SU-DHL-6 (cell line): ENCODE measurements around the gene FSTL1.

Source experiments
- H2AFZ ChIP-seq: fragments of 200-600 bp; sonication (generic); 2 replicates; pipeline ENCODE4 v1.6.1; 2014; ENCODE audit warnings: low read depth, mild to moderate bottlenecking, moderate library complexity, mixed read lengths, antibody characterized with exemption, low read length; ENCODE audit not compliant: severe bottlenecking
- H3F3A ChIP-seq: fragments of 200-600 bp; shearing (Covaris generic); 2 replicates; pipeline ENCODE4 v1.6.0; 2016; ENCODE audit warnings: antibody characterized with exemption, mild to moderate bottlenecking; ENCODE audit not compliant: insufficient read depth
- H3K27ac ChIP-seq: fragments of 200-600 bp; sonication (generic); 2 replicates; pipeline ENCODE4 v1.5.1; 2016; ENCODE audit warnings: low read depth, mild to moderate bottlenecking, low read length, moderate library complexity, mixed read lengths
- H3K27me3 ChIP-seq: fragments of 200-600 bp; sonication (generic), shearing (Covaris generic); 2 replicates; pipeline ENCODE4 v1.6.0; 2014; ENCODE audit warnings: mild to moderate bottlenecking, low read length
- H3K36me3 ChIP-seq: fragments of 200-600 bp; sonication (generic); 2 replicates; pipeline ENCODE4 v1.6.1; 2014; ENCODE audit warnings: mild to moderate bottlenecking, low read length, mixed read lengths
- H3K4me2 ChIP-seq: fragments of 300-600, 200-600 bp; shearing (Covaris generic), sonication (generic); 2 replicates; pipeline ENCODE4 v1.6.0; 2014; ENCODE audit warnings: low read length, low read depth, mild to moderate bottlenecking; ENCODE audit not compliant: poor library complexity, severe bottlenecking
- H3K4me3 ChIP-seq: fragments of 200-600 bp; sonication (generic); 2 replicates; pipeline ENCODE4 v1.5.1; 2014; ENCODE audit warnings: antibody characterized with exemption, low read length, mild to moderate bottlenecking, mixed read lengths; ENCODE audit not compliant: insufficient read depth, poor library complexity, severe bottlenecking
- H3K79me2 ChIP-seq: fragments of 200-600 bp; sonication (generic); 2 replicates; pipeline ENCODE4 v1.6.1; 2014; ENCODE audit warnings: mild to moderate bottlenecking, low read length, moderate library complexity; ENCODE audit not compliant: insufficient read depth
- H3K9ac ChIP-seq: fragments of 200-600 bp; sonication (generic); 2 replicates; pipeline ENCODE4 v1.7.0; 2014; ENCODE audit warnings: mild to moderate bottlenecking, low read length
- H3K9me2 ChIP-seq: fragments of 200-600 bp; sonication (generic); replicated peaks from 2 replicates; pipeline ENCODE4 v1.6.1; 2014; ENCODE audit warnings: low read length; ENCODE audit not compliant: insufficient read depth
- H3K9me3 ChIP-seq: fragments of 200-600 bp; sonication (generic); 2 replicates; pipeline ENCODE4 v1.6.1; 2014; ENCODE audit warnings: low read length, mixed read lengths; ENCODE audit not compliant: insufficient read depth
- H4K20me1 ChIP-seq: fragments of 200-600 bp; sonication (generic); 2 replicates; pipeline ENCODE4 v1.6.1; 2014; ENCODE audit warnings: low read depth, mild to moderate bottlenecking, antibody characterized with exemption, low read length, moderate library complexity, mixed read lengths
- EZH2phosphoT487 ChIP-seq: fragments of 200-600 bp; sonication (generic), shearing (Covaris generic); conservative IDR thresholded peaks from 2 replicates; pipeline ENCODE4 v1.6.1; 2018; ENCODE audit warnings: mild to moderate bottlenecking, antibody characterized with exemption, low read length, moderate library complexity, mixed read lengths
- TF ChIP-seq, protein P1 (sequence below): fragments of 200-600 bp; sonication (generic); IDR thresholded peaks from one replicate; pipeline ENCODE4 v1.5.1; 2017; ENCODE audit warnings: antibody characterized with exemption, mild to moderate bottlenecking, low read length, moderate library complexity; ENCODE audit not compliant: insufficient read depth, poor library complexity, severe bottlenecking

The FSTL1 gene

DNA sequence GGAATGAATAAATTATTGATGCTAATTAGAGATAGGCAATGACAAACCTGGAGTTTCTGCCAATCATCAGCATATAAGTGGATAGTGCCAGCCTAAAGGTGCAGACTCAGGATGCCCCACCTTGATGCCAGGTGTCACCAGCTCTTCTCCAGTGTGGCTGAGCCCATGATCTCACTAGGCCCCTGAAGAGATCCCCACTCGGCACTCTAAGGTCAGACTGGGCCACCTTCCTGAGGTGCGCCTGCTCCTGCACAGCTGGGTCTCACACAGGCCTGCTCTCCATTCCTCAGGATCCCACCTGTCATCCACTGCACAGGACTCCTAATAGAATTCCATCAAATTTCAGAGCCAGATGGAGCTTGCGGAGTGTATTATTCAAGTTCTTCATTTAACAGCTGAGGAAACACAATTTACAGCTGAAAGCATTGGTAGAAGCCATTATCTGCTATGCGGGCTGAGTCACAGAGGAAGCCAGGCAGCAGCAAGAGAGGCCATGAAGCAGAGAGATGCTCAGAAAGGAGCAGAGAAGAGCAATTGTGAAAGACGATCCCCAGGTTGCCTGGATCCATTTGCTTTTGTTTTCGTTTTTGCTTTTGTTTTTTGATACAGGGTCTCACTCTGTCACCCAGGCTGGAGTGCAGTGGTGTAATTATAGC, 25.1 kb upstream of the FSTL1 start:
- Histone ChIP-seq H3K27me3 (no peaks in the 10 kb centered on the region), H2AFZ (no peak overlapping the region)

DNA sequence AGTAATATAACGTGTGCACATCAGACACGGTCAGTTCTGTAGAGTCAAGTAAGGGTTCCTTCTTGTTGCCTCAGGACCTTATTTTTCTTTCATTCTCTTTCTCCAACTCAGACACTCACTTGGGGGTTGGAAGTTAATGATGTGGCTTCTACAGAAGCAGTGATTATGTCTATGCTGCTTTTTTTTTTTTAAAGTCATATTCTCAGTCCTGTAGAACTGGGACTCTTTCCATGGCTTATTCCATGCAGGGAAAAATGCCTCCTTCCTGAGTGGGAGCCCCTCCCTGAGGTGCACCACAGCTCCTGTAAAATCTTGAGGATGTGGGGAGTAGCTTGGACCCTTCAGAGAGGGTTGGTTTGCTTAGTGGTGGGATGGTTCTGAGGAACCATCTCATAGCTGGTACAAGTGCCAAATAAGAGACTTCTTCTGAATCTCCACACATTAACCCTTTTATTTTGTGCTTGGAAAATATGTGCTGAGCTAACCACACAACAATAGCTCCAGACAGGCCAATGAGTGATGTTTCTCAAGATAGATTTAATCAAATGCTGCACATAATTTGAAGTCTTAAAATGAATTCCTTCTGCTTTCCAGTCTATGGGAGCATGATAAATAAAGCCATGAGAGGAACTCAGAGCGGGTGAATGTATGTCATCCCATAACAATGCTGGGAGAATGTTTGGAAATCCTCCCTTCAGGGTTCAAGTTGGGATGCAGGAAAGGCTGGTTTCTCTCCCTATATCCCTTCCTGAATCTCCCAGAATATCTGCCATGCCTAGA, 23.3 kb upstream of the FSTL1 start:
- Histone ChIP-seq H3K9me3 (no peaks in the 10 kb centered on the region), H3K4me2 (no peak overlapping the region), H4K20me1 (no peaks in the 10 kb centered on the region), H3K9ac (no peak overlapping the region), H3K79me2 (no peaks in the 10 kb centered on the region), H3K36me3 (no peaks in the 10 kb centered on the region), H3K27ac (no peak overlapping the region), H3K9me2 (no peaks in the 10 kb centered on the region), H3K4me3 (no peak overlapping the region), H3F3A (no peaks in the 10 kb centered on the region), H3K27me3 (no peaks in the 10 kb centered on the region), H2AFZ (no peak overlapping the region)
- TF ChIP-seq, protein P1, sequence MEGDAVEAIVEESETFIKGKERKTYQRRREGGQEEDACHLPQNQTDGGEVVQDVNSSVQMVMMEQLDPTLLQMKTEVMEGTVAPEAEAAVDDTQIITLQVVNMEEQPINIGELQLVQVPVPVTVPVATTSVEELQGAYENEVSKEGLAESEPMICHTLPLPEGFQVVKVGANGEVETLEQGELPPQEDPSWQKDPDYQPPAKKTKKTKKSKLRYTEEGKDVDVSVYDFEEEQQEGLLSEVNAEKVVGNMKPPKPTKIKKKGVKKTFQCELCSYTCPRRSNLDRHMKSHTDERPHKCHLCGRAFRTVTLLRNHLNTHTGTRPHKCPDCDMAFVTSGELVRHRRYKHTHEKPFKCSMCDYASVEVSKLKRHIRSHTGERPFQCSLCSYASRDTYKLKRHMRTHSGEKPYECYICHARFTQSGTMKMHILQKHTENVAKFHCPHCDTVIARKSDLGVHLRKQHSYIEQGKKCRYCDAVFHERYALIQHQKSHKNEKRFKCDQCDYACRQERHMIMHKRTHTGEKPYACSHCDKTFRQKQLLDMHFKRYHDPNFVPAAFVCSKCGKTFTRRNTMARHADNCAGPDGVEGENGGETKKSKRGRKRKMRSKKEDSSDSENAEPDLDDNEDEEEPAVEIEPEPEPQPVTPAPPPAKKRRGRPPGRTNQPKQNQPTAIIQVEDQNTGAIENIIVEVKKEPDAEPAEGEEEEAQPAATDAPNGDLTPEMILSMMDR = no peak
- TF ChIP-seq EZH2phosphoT487 = no peak

More for the DNA sequence above, 25.1 kb upstream of the FSTL1 start:
- H3K4me2 ChIP-seq = no peak overlapping the region
- no peaks in the 10 kb centered on the region for H3K36me3 ChIP-seq
- TF ChIP-seq EZH2phosphoT487 = no peak
- no peaks in the 10 kb centered on the region for H3K9me2 ChIP-seq
- no peak overlapping the region for H3K9ac ChIP-seq
- no peak overlapping the region for H3K27ac ChIP-seq
- no peaks in the 10 kb centered on the region for H3F3A ChIP-seq
- H3K79me2 ChIP-seq = no peaks in the 10 kb centered on the region
- no peaks in the 10 kb centered on the region for H3K9me3 ChIP-seq
- H3K4me3 ChIP-seq = no peak overlapping the region
- H4K20me1 ChIP-seq = no peaks in the 10 kb centered on the region

DNA sequence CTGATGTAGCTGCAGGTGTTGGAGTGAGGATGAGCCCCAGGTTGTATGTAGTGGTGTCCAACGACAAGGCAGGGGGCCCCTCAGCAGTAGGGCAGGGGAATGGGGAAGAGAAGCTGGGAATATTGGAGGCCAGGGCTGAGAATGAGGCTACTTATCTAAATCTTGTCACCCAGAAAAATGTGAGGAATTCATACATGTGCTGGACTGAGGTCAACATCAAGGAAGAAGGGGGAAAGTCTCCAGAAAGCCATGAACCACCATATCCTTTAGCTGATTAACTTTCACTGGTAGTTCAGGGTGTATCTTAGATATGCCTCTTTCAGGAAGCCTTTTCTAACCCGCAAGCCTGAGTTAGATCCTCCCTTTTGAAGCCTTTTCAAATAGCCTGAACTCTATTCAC, 22.6 kb upstream of the FSTL1 start:
- H2AFZ ChIP-seq = no peak overlapping the region
- no peak overlapping the region for H3K9ac ChIP-seq
- H3K9me2 ChIP-seq = no peaks in the 10 kb centered on the region
- H3K4me2 ChIP-seq = no peak overlapping the region
- H3K9me3 ChIP-seq = no peaks in the 10 kb centered on the region
- H3K4me3 ChIP-seq = no peak overlapping the region
- H3K27me3 ChIP-seq = no peaks in the 10 kb centered on the region
- H3F3A ChIP-seq = no peaks in the 10 kb centered on the region
- TF ChIP-seq EZH2phosphoT487 = no peak
- TF ChIP-seq, protein P1 = no peak
- no peaks in the 10 kb centered on the region for H3K36me3 ChIP-seq
- H3K27ac ChIP-seq = no peak overlapping the region
- no peaks in the 10 kb centered on the region for H4K20me1 ChIP-seq
- no peaks in the 10 kb centered on the region for H3K79me2 ChIP-seq
